ENCODE measurements around the gene SEPTIN10. TPM values are rescaled to one million over a fixed set of nuclear protein-coding genes. Genes with fewer than 3 reads are reported as not detected.
"Not testable (repeated sequence)": the region's sequence is repeated elsewhere in the genome, so short reads cannot be mapped to it uniquely, and the experiment has no call there.

Gene SEPTIN10
- total and polyA plus RNA-seq, 2 experiments from 2014 or later = 60.0 to 77.3 TPM

DNA sequence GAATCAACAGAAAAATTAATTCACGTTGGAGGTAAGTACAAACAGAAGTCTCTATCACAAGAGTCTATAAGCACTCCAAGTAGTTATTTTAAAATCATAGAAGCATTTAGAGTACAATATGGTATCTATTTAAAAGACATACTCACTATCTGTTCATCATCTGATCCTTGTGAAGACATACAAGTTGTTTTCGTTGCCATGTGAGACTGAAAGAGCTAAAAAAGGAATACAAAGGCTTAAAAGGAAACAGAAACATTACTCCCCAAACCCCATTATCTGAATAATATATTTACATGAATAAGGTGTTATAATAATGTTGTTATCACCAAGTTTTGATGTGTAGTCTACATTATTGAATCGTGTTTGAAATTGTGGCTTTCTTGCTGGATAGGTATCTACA lies 20.9 kb downstream of the SEPTIN10 start:
- TF ChIP-seq, protein P1, sequence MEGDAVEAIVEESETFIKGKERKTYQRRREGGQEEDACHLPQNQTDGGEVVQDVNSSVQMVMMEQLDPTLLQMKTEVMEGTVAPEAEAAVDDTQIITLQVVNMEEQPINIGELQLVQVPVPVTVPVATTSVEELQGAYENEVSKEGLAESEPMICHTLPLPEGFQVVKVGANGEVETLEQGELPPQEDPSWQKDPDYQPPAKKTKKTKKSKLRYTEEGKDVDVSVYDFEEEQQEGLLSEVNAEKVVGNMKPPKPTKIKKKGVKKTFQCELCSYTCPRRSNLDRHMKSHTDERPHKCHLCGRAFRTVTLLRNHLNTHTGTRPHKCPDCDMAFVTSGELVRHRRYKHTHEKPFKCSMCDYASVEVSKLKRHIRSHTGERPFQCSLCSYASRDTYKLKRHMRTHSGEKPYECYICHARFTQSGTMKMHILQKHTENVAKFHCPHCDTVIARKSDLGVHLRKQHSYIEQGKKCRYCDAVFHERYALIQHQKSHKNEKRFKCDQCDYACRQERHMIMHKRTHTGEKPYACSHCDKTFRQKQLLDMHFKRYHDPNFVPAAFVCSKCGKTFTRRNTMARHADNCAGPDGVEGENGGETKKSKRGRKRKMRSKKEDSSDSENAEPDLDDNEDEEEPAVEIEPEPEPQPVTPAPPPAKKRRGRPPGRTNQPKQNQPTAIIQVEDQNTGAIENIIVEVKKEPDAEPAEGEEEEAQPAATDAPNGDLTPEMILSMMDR (IDR thresholded peaks at IDR 0.05; ENCODE audit: low read depth, low read length) = no peak
- Histone ChIP-seq H3K27me3 (no peaks in the 10 kb centered on the region), H3K27ac (no peak overlapping the region), H3K4me3 (no peak overlapping the region), H3K36me3 (peaks cover 4% of the 10 kb centered on the region), H3K4me1 (ENCODE audit: low read depth) (peaks cover 6% of the 10 kb centered on the region), H3K9me3 (ENCODE audit: low read depth) (no peaks in the 10 kb centered on the region)
- no peak for DNase-seq (ENCODE audit: low read depth in 1 of 2, low spot score in 1 of 2)

DNA sequence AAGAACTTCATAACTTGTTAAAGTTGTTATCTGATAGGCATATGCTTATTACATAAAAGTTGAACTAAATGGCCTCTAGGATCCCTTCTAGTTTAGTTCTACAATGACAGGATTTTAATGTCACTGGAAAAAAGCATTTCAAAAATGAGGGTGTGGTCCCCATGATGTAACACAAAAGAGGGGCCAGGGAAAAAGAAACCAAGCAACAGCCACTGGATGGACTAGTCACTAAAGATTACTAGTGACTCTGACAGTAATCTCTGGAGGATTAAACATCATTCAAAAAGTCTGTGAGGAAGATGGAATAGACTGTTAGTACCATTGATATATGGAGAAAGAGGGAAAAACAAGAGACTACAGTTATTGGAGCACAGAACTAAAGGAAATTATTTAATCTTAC lies 22.6 kb downstream of the SEPTIN10 start:
- H3K27me3 ChIP-seq = no peaks in the 10 kb centered on the region
- H3K27ac ChIP-seq = peak overlapping the region; percentile 39
- no peak overlapping the region for H3K4me3 ChIP-seq
- TF ChIP-seq, protein P1 (IDR thresholded peaks at IDR 0.05; ENCODE audit: low read depth, low read length) = no peak
- H3K9me3 ChIP-seq (ENCODE audit: low read depth) = no peaks in the 10 kb centered on the region
- peaks cover 6% of the 10 kb centered on the region for H3K4me1 ChIP-seq (ENCODE audit: low read depth)
- DNase-seq (ENCODE audit: low read depth in 1 of 2, low spot score in 1 of 2) = no peak
- peaks cover 4% of the 10 kb centered on the region for H3K36me3 ChIP-seq

DNA sequence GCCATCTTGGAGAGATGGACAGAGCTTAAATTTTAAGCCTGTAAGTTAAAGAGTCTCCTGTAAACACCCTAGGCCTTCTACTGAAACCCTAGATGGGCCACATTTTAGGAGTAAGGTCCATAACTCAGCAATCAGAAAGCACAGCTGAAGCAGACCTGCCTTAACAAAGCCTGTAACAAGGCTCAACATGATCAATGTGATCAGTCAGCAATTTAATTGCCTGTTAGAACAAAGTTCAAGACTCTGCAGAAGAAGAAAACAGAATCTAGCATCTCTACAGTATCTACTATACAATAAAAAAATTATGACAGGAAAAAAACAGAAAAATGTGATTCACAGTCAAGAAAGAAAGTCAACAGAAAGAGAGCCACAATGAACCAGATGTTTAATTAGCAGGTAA lies 27.1 kb downstream of the SEPTIN10 start:
- Histone ChIP-seq H3K4me1 (ENCODE audit: low read depth) (no peaks in the 10 kb centered on the region), H3K9me3 (ENCODE audit: low read depth) (no peaks in the 10 kb centered on the region), H3K4me3 (no peak overlapping the region), H3K36me3 (peaks cover 5% of the 10 kb centered on the region), H3K27ac (no peak overlapping the region), H3K27me3 (no peaks in the 10 kb centered on the region)
- TF ChIP-seq, protein P1 (IDR thresholded peaks at IDR 0.05; ENCODE audit: low read depth, low read length) = no peak
- no peak for DNase-seq (ENCODE audit: low read depth in 1 of 2, low spot score in 1 of 2)

DNA sequence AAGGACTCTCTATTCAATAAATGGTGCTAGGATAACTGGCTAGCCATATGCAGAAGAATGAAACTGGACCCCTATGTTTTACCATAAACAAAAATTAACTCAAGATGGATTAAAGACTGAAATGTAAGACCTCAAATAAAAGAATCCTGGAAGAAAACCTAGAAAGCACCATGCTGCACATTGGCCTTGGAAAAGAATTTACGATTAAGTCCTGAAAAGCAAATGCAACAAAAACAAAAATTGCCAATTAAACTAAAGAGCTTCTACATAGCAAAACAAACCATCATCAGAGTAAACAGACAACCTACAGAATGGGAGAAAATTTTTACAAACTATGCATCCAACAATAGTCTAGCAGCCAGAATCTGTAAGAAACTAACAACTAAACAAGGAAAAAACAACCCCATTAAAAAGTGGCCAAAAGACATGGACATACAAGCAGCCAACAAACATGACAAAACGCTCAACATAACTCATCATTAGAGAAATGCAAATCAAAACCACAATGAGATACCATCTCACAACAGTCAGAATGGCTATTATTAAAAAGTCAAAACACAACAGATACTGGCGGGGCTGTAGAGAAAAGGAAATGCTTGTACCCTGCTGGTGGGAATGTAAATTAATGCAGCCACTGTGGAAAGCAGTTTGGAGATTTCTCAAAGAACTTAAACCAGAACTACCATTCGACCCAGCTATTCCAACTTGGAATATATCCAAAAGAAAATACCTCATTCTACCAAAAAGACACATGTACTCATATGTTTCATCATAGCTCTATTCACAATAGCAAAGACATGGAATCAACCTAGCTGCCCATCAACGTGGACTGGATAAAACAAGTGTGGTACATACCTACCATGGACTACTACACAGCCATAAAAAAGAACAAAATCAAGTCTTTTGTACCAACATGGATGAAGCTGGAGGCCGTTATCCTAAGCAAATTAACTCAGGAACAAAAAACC lies 30.6 kb downstream of the SEPTIN10 start:
- TF ChIP-seq, protein P1 (IDR thresholded peaks at IDR 0.05; ENCODE audit: low read depth, low read length) = peak; percentile 36
- Histone ChIP-seq H3K27ac (no peak overlapping the region), H3K27me3 (no peaks in the 10 kb centered on the region), H3K36me3 (peaks cover 5% of the 10 kb centered on the region), H3K9me3 (ENCODE audit: low read depth) (no peaks in the 10 kb centered on the region), H3K4me1 (ENCODE audit: low read depth) (no peaks in the 10 kb centered on the region), H3K4me3 (no peak overlapping the region)
- peak in 1 of 2 donors; percentile 71 for DNase-seq (ENCODE audit: low read depth in 1 of 2, low spot score in 1 of 2)

- not testable (repeated sequence) for H3K4me3 ChIP-seq; H3K9me3 ChIP-seq (ENCODE audit: low read depth); H3K36me3 ChIP-seq; H3K27me3 ChIP-seq; H3K27ac ChIP-seq; H3K4me1 ChIP-seq (ENCODE audit: low read depth); DNase-seq (ENCODE audit: low read depth in 1 of 2, low spot score in 1 of 2)
These were observed 36.1 kb downstream of the SEPTIN10 start for GRCh38 chr2:109577630-109578029.

DNA sequence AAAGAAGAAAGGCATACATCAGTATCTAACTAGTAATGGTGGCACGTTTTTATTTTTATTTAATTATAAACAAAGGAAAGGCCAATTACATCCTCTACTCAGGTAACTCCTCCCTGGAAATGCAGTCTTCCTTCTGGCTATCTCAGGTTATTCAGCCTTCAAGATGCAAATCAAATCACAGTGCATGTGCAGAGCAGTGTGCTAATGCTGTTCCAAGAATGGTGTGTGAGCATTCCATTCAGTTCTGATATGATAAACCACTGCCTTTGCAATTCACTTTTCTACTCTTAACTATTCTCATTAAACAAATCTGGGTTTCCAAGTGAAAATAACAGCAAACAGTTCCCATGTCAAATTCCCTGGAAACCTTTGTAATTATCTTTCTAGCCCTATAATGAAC lies 38.4 kb downstream of the SEPTIN10 start:
- Histone ChIP-seq H3K4me1 (ENCODE audit: low read depth) (no peaks in the 10 kb centered on the region), H3K9me3 (ENCODE audit: low read depth) (no peaks in the 10 kb centered on the region), H3K36me3 (no peaks in the 10 kb centered on the region), H3K27me3 (no peaks in the 10 kb centered on the region), H3K27ac (no peak overlapping the region), H3K4me3 (no peak overlapping the region)
- TF ChIP-seq, protein P1 (IDR thresholded peaks at IDR 0.05; ENCODE audit: low read depth, low read length) = no peak
- no peak for DNase-seq (ENCODE audit: low read depth in 1 of 2, low spot score in 1 of 2)

Data from cardiac muscle cell (in vitro differentiated cells and primary cell).